ENCODE results near the gene ADGRE2.

ADGRE2 gene

GRCh38 chr19:14732510-14732909 is 45.9 kb downstream of the ADGRE2 start:
- no peak for DNase-seq

GRCh38 chr19:14731200-14731599 is 47.2 kb downstream of the ADGRE2 start:
- DNase-seq, result no peak

DNA sequence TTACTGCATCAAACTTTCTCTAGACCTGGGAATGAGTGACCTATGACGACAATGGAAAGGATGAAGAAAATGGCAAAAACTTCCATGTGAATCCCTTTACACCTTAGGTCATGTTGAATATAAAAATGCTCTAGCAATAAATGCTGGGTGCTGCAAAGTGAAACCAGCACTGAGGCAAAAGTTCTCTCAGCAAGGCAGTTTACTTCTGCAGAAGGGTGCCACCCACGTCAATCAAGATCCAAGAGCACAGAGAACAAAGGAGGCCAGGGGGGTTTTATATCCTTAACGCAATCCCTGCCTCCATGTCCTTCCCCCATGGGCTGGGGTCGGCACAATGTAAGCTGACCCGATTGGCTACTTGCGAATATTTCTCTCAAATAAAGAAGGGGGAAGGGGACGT is 49.8 kb downstream of the ADGRE2 start:
- no peak for DNase-seq

DNA sequence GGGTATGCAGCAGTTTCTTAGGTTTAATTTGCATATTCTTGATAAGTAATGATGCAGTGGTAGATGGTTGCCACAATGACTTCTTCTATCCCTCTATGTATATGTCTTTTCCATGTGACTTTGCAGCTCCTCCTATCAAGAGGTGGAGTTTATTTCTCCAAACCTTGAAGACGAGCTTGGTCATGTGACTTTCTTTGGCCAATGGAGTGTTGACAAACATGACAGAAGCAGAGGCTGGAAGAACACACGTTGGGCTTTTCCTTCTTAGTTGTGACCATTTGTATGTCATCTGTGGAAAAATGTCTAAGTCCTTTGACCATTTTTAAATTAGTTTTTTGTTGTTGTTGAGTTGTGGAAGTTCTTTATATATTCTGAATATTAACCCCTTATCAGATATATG is 56.2 kb downstream of the ADGRE2 start:
- no peak for DNase-seq

DNA sequence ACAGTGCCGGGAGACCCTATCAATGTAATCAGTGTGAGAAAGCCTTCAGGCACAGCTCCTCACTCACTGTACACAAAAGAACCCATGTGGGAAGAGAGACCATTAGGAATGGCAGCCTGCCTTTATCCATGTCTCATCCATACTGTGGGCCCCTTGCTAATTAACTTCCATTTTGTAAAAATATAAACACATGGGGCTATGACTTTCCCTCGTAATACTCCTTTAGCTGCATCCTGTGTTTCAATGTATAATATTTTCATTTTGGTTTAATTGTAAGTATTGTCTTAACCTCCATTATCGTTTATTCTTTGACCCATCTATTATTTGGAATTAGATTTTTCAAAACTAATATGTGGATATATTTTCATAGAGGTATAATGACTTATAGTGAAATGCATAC is 59.2 kb downstream of the ADGRE2 start:
- DNase-seq, result no peak

DNA sequence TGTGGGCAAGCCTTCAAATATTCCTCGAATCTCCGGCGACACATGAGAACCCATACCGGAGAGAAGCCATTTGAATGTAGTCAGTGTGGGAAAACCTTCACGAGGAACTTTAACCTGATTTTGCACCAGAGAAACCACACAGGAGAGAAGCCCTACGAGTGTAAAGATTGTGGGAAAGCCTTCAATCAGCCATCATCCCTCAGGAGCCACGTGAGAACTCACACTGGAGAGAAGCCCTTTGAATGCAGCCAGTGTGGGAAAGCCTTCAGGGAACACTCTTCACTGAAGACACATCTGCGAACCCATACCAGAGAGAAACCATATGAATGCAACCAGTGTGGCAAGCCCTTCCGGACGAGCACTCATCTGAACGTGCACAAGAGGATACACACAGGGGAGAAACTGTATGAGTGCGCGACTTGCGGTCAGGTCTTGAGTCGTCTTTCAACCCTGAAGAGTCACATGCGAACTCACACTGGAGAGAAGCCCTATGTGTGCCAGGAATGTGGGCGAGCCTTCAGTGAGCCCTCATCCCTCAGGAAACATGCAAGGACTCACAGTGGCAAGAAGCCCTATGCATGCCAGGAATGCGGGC is 59.7 kb downstream of the ADGRE2 start:
- DNase-seq, result no peak

- DNase-seq, result no peak
These were observed 62.5 kb downstream of the ADGRE2 start for GRCh38 chr19:14715841-14716240.

GRCh38 chr19:14704450-14704849 is 73.9 kb downstream of the ADGRE2 start:
- no peak for DNase-seq

DNA sequence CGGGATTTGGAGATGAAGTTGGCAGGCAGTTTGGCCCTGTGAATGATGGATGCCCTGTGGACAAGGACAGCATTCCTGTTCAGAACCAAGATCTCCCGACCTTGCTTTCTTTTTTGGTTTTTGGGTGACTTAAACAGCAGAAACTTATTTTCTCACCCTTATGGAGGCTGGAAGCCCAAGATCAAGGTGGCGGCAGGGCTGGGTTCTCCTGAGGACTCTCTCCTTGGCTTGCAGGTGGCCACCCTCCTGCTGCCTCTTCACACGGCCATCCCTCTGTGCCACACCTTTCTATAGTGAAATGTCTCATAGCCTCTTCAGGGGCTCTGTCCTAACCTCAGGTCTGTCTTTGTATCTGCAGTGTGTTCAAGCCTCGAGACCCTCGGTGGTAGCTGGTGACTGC is 74.5 kb downstream of the ADGRE2 start:
- no peak for DNase-seq

DNA sequence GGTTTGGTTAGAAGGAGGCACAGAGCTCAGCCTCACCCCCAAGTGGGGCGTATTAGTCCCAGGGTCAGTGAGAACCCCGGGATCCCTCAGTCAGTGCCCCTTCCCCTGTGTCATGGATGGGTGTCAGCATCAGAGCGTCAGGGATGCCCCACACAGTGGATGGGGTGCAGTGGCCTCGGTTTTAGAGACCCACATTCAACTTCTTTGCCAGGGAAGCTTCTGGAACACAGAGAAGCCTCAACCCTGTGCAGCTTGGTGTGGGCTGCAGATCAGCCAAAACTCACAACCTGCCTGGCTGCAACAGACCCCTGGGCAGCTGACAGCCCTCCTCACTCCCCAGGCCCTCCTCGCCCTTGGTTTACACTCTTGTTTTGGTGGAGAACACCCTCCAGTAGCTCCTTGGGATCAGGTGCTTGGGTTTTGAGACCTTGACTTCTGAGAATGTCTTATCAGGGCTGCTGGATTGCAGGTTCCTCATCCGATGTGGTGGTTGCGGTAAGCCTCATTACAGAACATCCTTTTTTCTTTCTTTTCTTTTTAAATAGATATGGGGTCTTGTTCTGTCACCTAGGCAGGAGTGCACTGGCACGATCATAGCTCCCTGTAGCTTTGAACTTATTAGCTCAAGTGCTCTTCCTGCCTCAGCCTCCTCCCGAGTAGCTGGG is 77.5 kb downstream of the ADGRE2 start:
- DNase-seq, result no peak

GRCh38 chr19:14699641-14700040 is 78.7 kb downstream of the ADGRE2 start:
- DNase-seq, result no peak

DNA sequence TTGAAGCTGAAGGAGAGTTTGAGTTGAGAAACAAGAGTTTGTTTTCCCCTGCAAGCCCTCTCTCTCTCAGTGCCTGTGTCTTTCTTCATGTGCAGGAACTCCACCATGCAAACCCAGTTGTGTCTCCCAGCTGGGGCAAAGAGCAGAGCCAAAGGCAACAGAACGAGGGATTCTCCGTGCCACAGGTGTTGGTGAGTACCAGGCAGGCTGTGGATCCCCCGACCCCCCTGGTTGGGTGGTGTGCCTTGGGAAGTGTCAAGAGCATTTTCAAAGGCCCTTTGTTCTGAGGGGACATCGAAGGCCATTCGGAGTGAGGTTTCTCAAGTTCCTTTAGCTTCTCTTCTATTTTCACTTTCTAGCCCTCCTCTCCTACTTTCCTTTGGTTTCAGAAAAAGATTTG is 82.9 kb downstream of the ADGRE2 start:
- DNase-seq, result no peak

DNA sequence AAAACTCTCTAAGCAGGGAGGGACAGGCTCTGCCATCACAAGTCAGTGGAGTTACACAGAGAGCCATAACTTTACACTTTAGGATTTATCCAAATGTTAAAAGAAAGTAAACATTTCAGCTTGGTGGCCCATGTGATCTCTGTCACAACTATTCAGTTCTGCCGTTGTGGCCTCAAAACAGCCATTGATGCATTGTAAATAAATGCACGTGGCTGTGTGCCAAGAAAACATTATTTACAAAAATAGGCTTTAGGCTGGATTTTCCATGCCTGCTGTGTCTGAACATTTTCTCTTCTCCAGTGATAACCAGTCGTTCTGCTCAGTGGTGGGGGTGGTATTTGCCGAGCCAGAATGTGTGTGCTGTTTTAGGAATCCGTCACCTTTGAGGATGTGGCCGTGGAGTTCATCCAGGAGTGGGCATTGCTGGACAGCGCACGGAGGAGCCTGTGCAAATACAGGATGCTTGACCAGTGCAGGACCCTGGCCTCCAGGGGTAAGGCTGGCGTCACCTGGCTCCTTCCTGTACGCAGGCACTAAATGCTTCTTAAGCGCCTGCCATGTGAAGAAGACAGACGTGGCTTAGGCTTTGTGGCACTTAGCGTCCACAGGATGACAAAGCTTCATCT is 83.6 kb downstream of the ADGRE2 start:
- no peak for DNase-seq

- peak; percentile 80 for DNase-seq
These were observed 88.5 kb downstream of the ADGRE2 start, which contains the start of gene ZNF333 for GRCh38 chr19:14689598-14690503. ZNF333 (plus strand) TSS chr19:14690048; CDS start chr19:14693492, 3,444 bp downstream.

- DNase-seq, result no peak
These were observed 91.9 kb downstream of the ADGRE2 start for GRCh38 chr19:14686411-14686810.

- DNase-seq, result no peak
These were observed 94.9 kb downstream of the ADGRE2 start for GRCh38 chr19:14683439-14683838.
